ENCODE data around the gene SMYD3. TPM values are rescaled to one million over a fixed set of nuclear protein-coding genes. Genes with fewer than 3 reads are reported as not detected.

The SMYD3 gene
- total RNA-seq, 6 experiments from 2014 or later = 6.3 to 10.0 (median 6.6) TPM

DNA sequence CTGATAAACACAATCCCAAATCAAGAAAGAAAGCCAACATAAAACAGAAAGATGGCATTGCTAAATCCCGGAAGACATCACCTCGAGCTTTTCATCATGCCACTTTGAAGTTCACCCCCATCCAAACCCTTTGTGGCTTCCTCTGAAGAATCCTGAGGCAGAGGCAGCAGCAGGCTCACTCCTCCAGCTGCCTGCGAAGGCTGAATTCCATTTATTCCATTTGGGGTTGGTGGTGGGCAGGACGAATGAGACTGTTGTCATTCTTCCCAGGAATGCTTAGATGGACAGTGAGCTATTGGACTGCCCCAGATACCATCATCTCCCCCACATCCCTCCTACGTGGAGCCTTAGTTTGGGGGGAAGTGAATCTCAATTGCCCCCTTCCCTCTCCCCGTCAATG, 437.5 kb downstream of the SMYD3 start:
- 91% methylated on average over 5 of the region's 6 CpGs for WGBS (ENCODE audit: insufficient coverage, low coverage, low lambda C conversion rate, missing lambda C conversion rate)
- TF ChIP-seq, protein P1, sequence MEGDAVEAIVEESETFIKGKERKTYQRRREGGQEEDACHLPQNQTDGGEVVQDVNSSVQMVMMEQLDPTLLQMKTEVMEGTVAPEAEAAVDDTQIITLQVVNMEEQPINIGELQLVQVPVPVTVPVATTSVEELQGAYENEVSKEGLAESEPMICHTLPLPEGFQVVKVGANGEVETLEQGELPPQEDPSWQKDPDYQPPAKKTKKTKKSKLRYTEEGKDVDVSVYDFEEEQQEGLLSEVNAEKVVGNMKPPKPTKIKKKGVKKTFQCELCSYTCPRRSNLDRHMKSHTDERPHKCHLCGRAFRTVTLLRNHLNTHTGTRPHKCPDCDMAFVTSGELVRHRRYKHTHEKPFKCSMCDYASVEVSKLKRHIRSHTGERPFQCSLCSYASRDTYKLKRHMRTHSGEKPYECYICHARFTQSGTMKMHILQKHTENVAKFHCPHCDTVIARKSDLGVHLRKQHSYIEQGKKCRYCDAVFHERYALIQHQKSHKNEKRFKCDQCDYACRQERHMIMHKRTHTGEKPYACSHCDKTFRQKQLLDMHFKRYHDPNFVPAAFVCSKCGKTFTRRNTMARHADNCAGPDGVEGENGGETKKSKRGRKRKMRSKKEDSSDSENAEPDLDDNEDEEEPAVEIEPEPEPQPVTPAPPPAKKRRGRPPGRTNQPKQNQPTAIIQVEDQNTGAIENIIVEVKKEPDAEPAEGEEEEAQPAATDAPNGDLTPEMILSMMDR (IDR thresholded peaks at IDR 0.05) = no peak
- no peak for TF ChIP-seq POLR2A (IDR thresholded peaks at IDR 0.05)
- intact Hi-C loops (cut with DNase I) = no loop called here

DNA sequence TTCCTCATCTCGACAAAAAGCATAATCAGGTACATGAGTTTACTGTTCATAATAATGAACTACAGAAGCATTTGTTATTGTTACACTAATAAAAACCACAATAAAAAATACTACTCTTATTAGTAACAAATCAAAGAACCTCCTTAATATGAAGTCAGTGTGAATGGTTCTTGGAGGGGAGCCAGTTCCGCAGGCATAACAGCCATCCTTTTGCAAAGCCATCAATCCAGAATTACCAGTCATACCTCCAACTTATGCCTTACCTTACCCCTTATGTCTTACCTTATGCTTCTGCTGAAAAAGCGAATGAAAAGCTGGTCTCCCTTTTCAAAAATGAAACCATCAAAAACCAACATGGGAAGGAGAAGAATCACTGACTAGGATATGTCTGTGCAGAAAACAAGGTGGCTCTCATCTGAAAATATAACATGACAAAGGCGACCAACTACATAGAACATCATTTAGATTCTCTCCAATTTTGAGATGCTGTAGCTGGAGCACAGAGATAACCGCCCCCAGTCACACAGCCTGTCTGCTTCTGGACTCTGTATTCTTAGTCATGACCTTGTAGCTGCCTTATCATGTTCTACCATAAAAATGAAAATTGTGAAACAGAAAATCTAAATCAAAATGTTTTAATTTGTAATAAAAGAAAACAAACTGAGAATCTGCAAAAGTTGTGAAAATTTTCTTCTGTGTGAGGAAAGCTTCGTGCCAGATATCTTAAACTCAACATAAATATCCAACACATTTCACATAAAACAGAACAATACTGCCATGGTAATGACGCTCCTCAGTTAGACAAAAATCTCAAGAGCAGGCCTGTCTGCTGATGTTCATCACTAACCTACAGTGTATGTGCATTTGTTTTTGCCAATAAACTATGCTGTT, 438.2 kb downstream of the SMYD3 start:
- Histone ChIP-seq H3K27ac (no peak overlapping the region), H3K36me3 (no peaks in the 10 kb centered on the region), H3K4me1 (no peaks in the 10 kb centered on the region), H3K9me3 (no peaks in the 10 kb centered on the region), H3K4me3 (no peak overlapping the region), H3K27me3 (no peaks in the 10 kb centered on the region)
- 67% methylated on average over 7 of the region's 7 CpGs for WGBS (ENCODE audit: insufficient coverage, low coverage, low lambda C conversion rate, missing lambda C conversion rate)
- DNase-seq (no peak), ATAC-seq (no peak)
- intact Hi-C loops (cut with DNase I) = no loop called here
- no peak for TF ChIP-seq POLR2A (IDR thresholded peaks at IDR 0.05)
- TF ChIP-seq, protein P1 (IDR thresholded peaks at IDR 0.05) = no peak

More for the DNA sequence above, 437.5 kb downstream of the SMYD3 start:
- no peak overlapping the region for H3K4me3 ChIP-seq
- no peak for ATAC-seq
- no peak overlapping the region for H3K27ac ChIP-seq
- H3K4me1 ChIP-seq = no peaks in the 10 kb centered on the region
- no peaks in the 10 kb centered on the region for H3K9me3 ChIP-seq
- no peak for DNase-seq
- H3K36me3 ChIP-seq = no peaks in the 10 kb centered on the region
- H3K27me3 ChIP-seq = no peaks in the 10 kb centered on the region

DNA sequence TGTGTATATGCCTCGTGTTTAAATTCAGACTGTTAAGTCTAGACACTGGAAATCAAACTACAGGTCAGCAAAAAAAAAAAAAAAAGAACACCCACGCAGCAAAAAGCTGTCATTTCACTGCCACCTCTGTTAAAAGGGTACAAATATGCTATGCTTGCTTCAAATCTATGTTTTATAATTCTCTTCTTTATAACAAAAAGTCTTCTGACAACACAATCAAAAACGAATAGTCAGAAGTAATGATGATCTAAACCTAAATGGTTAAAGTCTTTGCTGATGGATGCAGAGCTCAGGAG, 438.9 kb downstream of the SMYD3 start:
- H3K36me3 ChIP-seq = no peaks in the 10 kb centered on the region
- H3K4me3 ChIP-seq = no peak overlapping the region
- H3K9me3 ChIP-seq = no peaks in the 10 kb centered on the region
- WGBS (ENCODE audit: insufficient coverage, low coverage, low lambda C conversion rate, missing lambda C conversion rate) = 83% methylated on average over 3 of the region's 3 CpGs
- H3K27me3 ChIP-seq = no peaks in the 10 kb centered on the region
- no peak for DNase-seq
- H3K27ac ChIP-seq = no peak overlapping the region
- intact Hi-C loops (cut with DNase I) = no loop called here
- H3K4me1 ChIP-seq = no peaks in the 10 kb centered on the region
- no peak for TF ChIP-seq POLR2A (IDR thresholded peaks at IDR 0.05)
- TF ChIP-seq, protein P1 (IDR thresholded peaks at IDR 0.05) = no peak
- no peak for ATAC-seq

DNA sequence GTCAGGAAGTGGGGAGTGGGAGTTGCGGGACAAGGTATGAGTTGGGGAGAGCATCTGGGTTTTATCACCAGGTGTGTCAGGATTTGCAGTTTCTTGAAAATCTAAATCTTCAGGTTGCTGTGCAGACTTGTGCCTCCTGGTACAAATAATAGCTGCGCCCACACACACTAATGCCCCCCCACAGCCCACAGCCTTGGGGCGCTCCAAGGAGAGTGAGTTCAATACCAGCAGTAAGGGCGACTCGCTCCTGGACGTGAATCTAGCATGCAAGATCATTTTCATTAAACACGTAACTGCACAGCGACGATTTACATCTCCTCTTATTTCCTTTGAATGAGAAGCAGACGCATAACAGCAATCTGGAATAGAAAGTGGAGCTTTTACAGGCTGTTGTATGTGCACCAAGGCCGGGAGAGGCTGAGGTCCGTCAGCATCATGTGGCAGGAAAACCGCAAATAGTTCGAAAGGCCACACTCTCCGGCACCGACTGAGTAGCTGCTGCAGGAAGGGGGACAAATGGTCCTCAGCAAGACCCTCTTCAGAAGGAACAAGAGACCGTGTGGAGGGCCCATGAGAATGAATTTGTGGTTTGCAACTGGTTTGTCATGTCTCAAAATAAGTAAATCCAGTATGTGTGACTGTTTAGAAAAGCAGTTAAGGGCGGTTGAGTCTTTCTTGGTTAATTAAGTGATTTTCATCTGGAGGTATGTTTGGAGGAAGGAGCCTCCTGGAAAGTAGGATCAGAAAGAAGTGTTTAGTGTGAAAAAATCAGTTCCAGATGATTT, 439.5 kb downstream of the SMYD3 start:
- no peak for DNase-seq
- Histone ChIP-seq H3K4me1 (no peaks in the 10 kb centered on the region), H3K9me3 (no peaks in the 10 kb centered on the region), H3K36me3 (no peaks in the 10 kb centered on the region), H3K27ac (no peak overlapping the region), H3K4me3 (no peak overlapping the region), H3K27me3 (no peaks in the 10 kb centered on the region)
- WGBS (ENCODE audit: insufficient coverage, low coverage, low lambda C conversion rate, missing lambda C conversion rate) = 68% methylated on average over 17 of the region's 18 CpGs
- intact Hi-C loops (cut with DNase I) = no loop called here
- ATAC-seq = no peak
- TF ChIP-seq, protein P1 (IDR thresholded peaks at IDR 0.05) = no peak
- no peak for TF ChIP-seq POLR2A (IDR thresholded peaks at IDR 0.05)
